ENCODE measurements around the gene WDR73. TPM values are rescaled to one million over a fixed set of nuclear protein-coding genes. Genes with fewer than 3 reads are reported as not detected.

WDR73 gene
- polyA plus RNA-seq, 3 donors: 12.1 to 19.9 (median 14.3) TPM

DNA sequence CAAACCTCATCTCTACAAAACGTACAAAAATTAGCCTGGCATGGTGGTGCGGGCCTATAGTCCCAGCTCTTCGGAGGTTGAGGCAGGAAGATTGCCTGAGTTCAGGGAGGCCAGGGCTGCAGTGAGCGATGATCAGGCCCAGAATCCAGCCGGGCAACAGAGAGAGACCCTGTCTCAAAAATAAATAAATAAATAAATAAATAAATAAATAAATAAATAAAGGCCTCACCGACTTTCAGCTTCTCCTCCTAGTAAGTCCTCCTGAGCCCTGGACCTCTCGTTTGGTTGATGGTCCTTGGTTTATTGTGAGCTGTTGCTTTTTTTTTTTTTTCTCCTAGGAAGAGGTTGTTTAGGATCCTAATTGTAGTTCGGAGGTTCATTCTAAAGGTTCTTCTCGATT, 25.1 kb downstream of the WDR73 start:
- Histone ChIP-seq H3K4me1 (ENCODE audit: control insufficient read depth in 1 of 2, insufficient read depth in 2 of 2, low read length in 2 of 2) (peaks cover 24 to 32% of the 10 kb centered on the region in 2 donors), H3K36me3 (replicated peaks in 1 of 2; ENCODE audit: control insufficient read depth in 1 of 2, insufficient read depth in 2 of 2, low read length in 2 of 2) (no peaks in the 10 kb centered on the region), H3K4me3 (replicated peaks in 1 of 3; ENCODE audit: low read depth in 2 of 3, low read length in 3 of 3) (no peak overlapping the region), H3K4me2 (replicated peaks; ENCODE audit: extremely low read depth, low read length, poor library complexity, severe bottlenecking) (no peak overlapping the region), H3K27me3 (ENCODE audit: control insufficient read depth in 2 of 2, insufficient read depth in 2 of 2, low read length in 2 of 2) (no peaks in the 10 kb centered on the region), H3K79me2 (ENCODE audit: insufficient read depth, low read length) (peaks cover 13% of the 10 kb centered on the region), H3K27ac (ENCODE audit: low read depth in 1 of 2, low read length in 2 of 2) (no peak overlapping the region), H2AFZ (ENCODE audit: insufficient read depth, low read depth, low read length, poor library complexity, severe bottlenecking) (no peak overlapping the region), H4K20me1 (ENCODE audit: insufficient read depth, low read length) (no peaks in the 10 kb centered on the region), H3K9ac (ENCODE audit: insufficient read depth, low read length, poor library complexity, severe bottlenecking) (no peak overlapping the region), H3K9me3 (replicated peaks in 1 of 2; ENCODE audit: control insufficient read depth in 1 of 2, insufficient read depth in 1 of 2, low read length in 2 of 2) (no peaks in the 10 kb centered on the region)
- intact Hi-C loops (cut with micrococcal nuclease): no loop called here
- no peak for DNase-seq
- no peak overlapping the region for H3K4me3 Mint-ChIP-seq
- no peaks in the 10 kb centered on the region for H3K9me3 Mint-ChIP-seq
- H3K27ac Mint-ChIP-seq: no peak overlapping the region
- peaks cover 6 to 9% of the 10 kb centered on the region in 2 donors for H3K36me3 Mint-ChIP-seq
- 100% methylated on average over 1 of the region's 9 CpGs for WGBS (ENCODE audit: insufficient coverage)
- TF ChIP-seq, protein P1, sequence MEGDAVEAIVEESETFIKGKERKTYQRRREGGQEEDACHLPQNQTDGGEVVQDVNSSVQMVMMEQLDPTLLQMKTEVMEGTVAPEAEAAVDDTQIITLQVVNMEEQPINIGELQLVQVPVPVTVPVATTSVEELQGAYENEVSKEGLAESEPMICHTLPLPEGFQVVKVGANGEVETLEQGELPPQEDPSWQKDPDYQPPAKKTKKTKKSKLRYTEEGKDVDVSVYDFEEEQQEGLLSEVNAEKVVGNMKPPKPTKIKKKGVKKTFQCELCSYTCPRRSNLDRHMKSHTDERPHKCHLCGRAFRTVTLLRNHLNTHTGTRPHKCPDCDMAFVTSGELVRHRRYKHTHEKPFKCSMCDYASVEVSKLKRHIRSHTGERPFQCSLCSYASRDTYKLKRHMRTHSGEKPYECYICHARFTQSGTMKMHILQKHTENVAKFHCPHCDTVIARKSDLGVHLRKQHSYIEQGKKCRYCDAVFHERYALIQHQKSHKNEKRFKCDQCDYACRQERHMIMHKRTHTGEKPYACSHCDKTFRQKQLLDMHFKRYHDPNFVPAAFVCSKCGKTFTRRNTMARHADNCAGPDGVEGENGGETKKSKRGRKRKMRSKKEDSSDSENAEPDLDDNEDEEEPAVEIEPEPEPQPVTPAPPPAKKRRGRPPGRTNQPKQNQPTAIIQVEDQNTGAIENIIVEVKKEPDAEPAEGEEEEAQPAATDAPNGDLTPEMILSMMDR (IDR thresholded peaks at IDR 0.05): no peak
- peaks cover 25% of the 10 kb centered on the region for H3K4me1 Mint-ChIP-seq
- H3K27me3 Mint-ChIP-seq (ENCODE audit: low read depth in 3 of 3): peaks cover 0 to 2% (median 1%) of the 10 kb centered on the region in 3 donors

- Histone ChIP-seq H2AFZ (ENCODE audit: insufficient read depth, low read depth, low read length, poor library complexity, severe bottlenecking) (no peak overlapping the region), H3K4me1 (ENCODE audit: control insufficient read depth in 1 of 2, insufficient read depth in 2 of 2, low read length in 2 of 2) (peaks cover 0 to 3% of the 10 kb centered on the region in 2 donors), H3K27ac (ENCODE audit: low read depth in 1 of 2, low read length in 2 of 2) (no peak overlapping the region), H4K20me1 (ENCODE audit: insufficient read depth, low read length) (no peaks in the 10 kb centered on the region), H3K9me3 (replicated peaks in 1 of 2; ENCODE audit: control insufficient read depth in 1 of 2, insufficient read depth in 1 of 2, low read length in 2 of 2) (peaks cover 22 to 26% of the 10 kb centered on the region in 2 donors), H3K36me3 (replicated peaks in 1 of 2; ENCODE audit: control insufficient read depth in 1 of 2, insufficient read depth in 2 of 2, low read length in 2 of 2) (peaks cover 13 to 25% of the 10 kb centered on the region in 2 donors), H3K27me3 (ENCODE audit: control insufficient read depth in 2 of 2, insufficient read depth in 2 of 2, low read length in 2 of 2) (no peaks in the 10 kb centered on the region), H3K9ac (ENCODE audit: insufficient read depth, low read length, poor library complexity, severe bottlenecking) (no peak overlapping the region), H3K4me3 (replicated peaks in 1 of 3; ENCODE audit: low read depth in 2 of 3, low read length in 3 of 3) (no peak overlapping the region), H3K4me2 (replicated peaks; ENCODE audit: extremely low read depth, low read length, poor library complexity, severe bottlenecking) (no peak overlapping the region), H3K79me2 (ENCODE audit: insufficient read depth, low read length) (no peaks in the 10 kb centered on the region)
- no peak overlapping the region for H3K4me3 Mint-ChIP-seq
- H3K36me3 Mint-ChIP-seq: peaks cover 36% of the 10 kb centered on the region in 2 donors
- no peak for DNase-seq
- H3K4me1 Mint-ChIP-seq: peaks cover 3% of the 10 kb centered on the region
- WGBS (ENCODE audit: insufficient coverage): 92% methylated on average over 1 of the region's 2 CpGs
- peaks cover 23 to 27% (median 26%) of the 10 kb centered on the region in 7 donors for H3K9me3 Mint-ChIP-seq
- peaks cover 0 to 3% (median 1%) of the 10 kb centered on the region in 3 donors for H3K27me3 Mint-ChIP-seq (ENCODE audit: low read depth in 3 of 3)
- peak overlapping the region in 2 of 7 donors; percentile 9 to 11 for H3K27ac Mint-ChIP-seq
- intact Hi-C loops (cut with micrococcal nuclease): no loop called here
- TF ChIP-seq, protein P1 (IDR thresholded peaks at IDR 0.05): no peak
These were observed 29.0 kb downstream of the WDR73 start for GRCh38 chr15:84625123-84625522.

Data from CD14-positive monocyte (primary cell).